Activated CD4-positive, alpha-beta T cell treated with anti-CD3 and anti-CD28 coated beads, Interleukin-2, amount 50 U/mL, for 16 hours (primary cell): ENCODE results near the gene ADARB2.
"Not testable (repeated sequence)": the region's sequence is repeated elsewhere in the genome, so short reads cannot be mapped to it uniquely, and the experiment has no call there.

Source experiments
- DNase-seq: peaks from one replicate; pipeline ENCODE4 v3.0.0-alpha.2; 2020

ADARB2 gene

GRCh38 chr10:1328161-1328823 lies 409.0 kb downstream of the ADARB2 start:
- no peak for DNase-seq

- DNase-seq, result no peak
Observed at GRCh38 chr10:1327759-1328158, 409.6 kb downstream of the ADARB2 start.

GRCh38 chr10:1326514-1326913 lies 410.8 kb downstream of the ADARB2 start:
- not testable (repeated sequence) for DNase-seq

GRCh38 chr10:1324903-1325302 lies 412.4 kb downstream of the ADARB2 start:
- DNase-seq, result no peak

- DNase-seq, result peak; percentile 66
Observed at GRCh38 chr10:1323951-1324350, 413.4 kb downstream of the ADARB2 start.

GRCh38 chr10:1320739-1321320 lies 416.5 kb downstream of the ADARB2 start:
- DNase-seq, result peak; percentile 43

- DNase-seq, result no peak
Observed at GRCh38 chr10:1316809-1317143, 420.5 kb downstream of the ADARB2 start.

GRCh38 chr10:1316121-1316808 lies 421.1 kb downstream of the ADARB2 start:
- no peak for DNase-seq

- DNase-seq, result no peak
Observed at GRCh38 chr10:1315178-1315577, 422.1 kb downstream of the ADARB2 start.

GRCh38 chr10:1311726-1312125 lies 425.6 kb downstream of the ADARB2 start:
- DNase-seq, result no peak

- DNase-seq, result no peak
Observed at GRCh38 chr10:1310271-1310789, 427.0 kb downstream of the ADARB2 start.

- no peak for DNase-seq
Observed at GRCh38 chr10:1309617-1310270, 427.6 kb downstream of the ADARB2 start.

GRCh38 chr10:1308962-1309616 lies 428.2 kb downstream of the ADARB2 start:
- DNase-seq, result no peak

GRCh38 chr10:1308173-1308961 lies 429.0 kb downstream of the ADARB2 start:
- no peak for DNase-seq

- DNase-seq, result no peak
Observed at GRCh38 chr10:1301143-1301542, 436.2 kb downstream of the ADARB2 start.

- DNase-seq, result no peak
Observed at GRCh38 chr10:1300218-1300617, 437.1 kb downstream of the ADARB2 start.

- DNase-seq, result no peak
Observed at GRCh38 chr10:1299041-1299726, 438.1 kb downstream of the ADARB2 start.

- DNase-seq, result no peak
Observed at GRCh38 chr10:1297566-1298301, 439.6 kb downstream of the ADARB2 start.

- no peak for DNase-seq
Observed at GRCh38 chr10:1295756-1296480, 441.4 kb downstream of the ADARB2 start.

GRCh38 chr10:1294748-1295147 lies 442.6 kb downstream of the ADARB2 start:
- no peak for DNase-seq
